HuH-7.5 (cell line): Measurements from ENCODE around the gene CA4.
"Not testable (repeated sequence)": the region's sequence is repeated elsewhere in the genome, so short reads cannot be mapped to it uniquely, and the experiment has no call there.

ENCODE experiments used
- DNase-seq: peaks from one replicate; pipeline ENCODE4 v3.0.0; 2011; ENCODE audit warnings: low spot score

Gene CA4

DNA sequence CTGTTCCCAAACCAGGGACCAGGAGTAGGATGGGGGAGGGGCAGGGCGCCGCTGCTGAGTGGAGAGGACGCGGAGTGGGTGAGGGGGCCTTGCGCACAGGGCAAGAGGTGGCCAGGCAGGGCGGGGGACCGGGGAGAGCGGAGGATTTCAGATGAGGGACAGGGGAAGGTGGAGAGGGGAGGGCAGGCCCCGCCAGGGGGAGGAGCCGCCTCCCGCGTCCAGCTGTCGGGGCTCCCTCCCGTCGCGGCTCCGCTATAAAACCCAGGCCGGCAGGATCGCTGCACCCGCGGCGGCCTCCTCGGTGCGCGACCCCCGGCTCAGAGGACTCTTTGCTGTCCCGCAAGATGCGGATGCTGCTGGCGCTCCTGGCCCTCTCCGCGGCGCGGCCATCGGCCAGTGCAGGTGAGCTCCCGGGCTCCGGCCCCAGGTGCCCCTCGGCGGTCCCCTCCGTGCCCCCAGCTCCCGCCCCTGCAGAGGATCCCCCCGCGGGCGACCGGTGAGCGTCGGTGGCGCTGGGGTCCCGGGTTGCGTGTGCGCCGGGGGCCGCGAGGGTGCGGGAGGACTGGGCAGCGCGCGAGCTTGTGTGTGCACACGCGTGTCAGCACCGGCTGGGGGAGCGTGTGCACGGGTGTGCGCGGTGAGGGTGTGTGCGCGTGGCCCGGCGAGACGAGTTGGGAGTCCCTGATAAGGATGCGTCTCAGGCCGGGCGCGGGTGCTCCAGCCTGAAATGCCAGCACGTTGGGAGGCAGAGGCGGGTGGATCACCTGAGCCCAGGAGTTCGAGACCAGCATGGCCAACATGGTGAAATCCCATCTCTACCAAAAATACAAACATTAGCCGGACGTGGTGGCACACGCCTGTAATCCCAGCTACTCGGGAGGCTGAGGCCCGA lies at the start of gene CA4:
CA4 (plus strand) TSS at position 283 of the 892 bp plus-strand sequence; CDS start at position 345, 62 bp downstream.
- DNase-seq: peak; percentile 51

DNA sequence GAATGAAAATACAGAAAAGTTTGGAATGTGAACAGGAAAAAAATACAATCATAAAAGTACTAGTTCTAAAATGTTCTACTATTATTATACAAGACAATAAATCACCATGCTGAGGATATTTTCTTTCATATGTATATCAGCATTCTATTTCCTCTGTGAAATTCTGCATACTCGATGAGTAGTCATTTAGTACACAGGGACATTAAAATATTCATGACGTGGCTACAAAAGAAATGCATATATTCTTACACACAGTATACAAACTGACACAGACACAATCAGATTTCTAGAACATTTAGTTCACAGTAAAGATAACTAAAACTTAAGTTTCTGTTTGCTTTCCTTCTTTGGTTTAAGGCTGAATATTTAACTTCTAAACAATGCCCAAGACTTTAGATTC lies 49.2 kb upstream of the CA4 start:
- DNase-seq: not testable (repeated sequence)

DNA sequence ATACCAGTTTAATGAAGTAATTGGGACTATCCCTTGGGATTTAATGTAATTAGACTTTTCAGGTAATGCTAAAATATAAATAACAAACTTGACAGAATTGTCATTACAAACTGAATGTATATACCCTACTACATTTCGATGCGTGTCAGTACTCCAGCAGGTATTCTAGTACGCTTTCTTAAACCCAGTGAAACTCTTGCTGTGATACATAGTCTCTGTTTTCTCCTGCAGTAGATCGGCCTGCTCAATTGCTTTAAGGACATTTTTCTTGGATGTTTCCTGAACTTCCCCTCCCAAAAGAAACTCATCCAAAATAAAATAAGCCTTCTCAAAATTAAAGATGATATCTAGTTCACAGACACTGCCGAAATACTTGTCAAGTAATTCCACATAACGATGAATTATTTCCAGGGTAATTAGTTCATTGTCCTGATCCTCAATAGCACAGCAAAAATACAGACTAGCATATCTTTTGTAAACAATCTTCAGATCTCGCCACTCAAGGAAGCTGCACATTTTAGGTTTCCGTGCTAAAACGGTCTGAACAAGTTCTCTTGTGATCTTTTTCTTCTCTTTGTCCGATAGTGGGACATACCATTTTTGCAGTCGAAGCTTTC lies 47.6 kb upstream of the CA4 start:
- not testable (repeated sequence) for DNase-seq

GRCh38 chr17:60102632-60103096 lies 47.1 kb upstream of the CA4 start:
- no peak for DNase-seq

DNA sequence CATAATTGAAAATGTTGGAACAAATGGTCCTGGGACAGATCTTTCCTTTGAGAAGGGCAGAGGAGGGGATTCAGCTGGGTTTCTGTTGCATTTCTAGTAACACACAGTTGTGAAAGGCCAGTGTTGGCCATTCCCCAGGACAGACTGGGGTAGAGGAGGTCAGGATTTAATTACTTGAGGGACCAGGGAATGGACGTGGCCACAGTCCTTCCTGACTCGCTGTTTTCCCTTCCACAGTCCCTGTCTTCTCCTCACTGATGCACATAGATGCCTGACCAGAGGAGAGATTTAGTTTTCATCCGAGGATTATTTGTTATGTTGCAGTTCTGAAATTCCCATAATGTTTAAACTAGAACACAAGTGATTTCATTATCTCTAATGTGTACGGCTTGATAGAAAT lies 45.8 kb upstream of the CA4 start:
- no peak for DNase-seq

DNA sequence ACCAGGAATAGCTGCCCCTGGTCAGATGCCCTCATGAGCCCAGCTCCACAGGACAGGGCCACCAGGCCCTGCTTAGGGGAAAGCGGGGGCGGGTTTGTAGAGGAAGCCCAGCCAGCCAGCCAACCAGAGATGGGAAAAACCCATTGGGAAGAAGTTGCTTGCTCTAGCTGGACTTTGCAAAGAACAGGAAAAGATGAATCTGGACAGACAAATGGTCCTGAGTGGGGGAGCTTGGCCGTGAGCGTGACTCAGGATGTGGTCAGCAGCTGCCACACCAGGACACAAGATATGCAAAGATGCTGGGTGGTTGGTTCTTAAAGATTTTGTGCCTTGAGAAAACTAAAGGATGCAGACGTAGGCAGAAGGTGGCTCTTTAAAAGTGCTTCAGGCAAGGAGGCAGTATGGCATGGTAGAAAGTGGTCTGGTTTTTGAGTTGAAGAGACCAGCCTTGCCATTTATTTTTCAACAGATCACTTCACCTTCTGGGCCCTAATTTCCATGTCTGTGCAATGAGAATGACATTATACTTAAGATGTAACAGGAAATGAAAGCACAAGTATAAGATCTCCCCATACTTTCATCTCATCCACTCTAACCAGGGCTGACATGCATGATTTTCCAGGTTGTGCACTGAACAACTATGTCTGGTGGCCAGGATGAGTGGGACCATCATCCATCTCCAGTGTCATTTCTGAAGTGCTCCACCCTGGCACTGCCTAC lies 43.3 kb upstream of the CA4 start:
- no peak for DNase-seq

DNA sequence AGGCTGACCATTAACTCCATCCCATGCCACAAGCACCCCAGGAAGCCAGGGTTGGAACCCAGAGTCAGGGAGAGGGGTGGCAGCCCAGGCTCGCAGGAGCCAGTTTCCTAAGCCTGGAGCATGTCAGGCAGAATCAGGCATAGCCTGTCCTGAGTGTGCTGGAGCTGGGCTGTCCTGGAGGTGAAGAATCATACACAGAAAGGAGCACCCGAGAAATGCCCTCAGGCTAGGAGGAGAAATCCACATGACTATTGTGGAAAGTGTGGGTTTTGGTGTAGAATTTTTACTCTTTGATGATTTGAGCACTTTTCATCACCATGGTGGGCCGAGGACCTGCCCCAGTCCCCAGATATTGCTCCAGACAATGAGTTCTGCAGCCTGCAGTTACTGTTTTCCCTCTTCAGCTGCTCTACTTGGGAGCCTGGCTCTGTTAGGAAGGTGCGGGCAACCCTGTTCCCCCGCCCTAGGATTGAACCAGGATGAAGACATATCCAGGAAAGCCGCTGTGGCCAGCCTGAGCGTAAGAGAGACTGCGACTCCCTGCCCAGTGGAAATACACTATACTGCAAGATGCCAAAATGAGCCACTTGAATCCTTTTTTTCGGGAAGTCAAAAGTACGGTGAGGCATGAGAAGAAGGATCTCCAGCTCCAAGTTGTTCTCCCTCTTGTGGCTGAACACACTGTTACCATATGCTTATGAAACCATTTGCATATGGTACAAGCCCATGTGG lies 42.1 kb upstream of the CA4 start:
- peak; percentile 59 for DNase-seq

- DNase-seq: not testable (repeated sequence)
Measured at GRCh38 chr17:60108309-60108708, 41.5 kb upstream of the CA4 start.

GRCh38 chr17:60108712-60109111 lies 41.1 kb upstream of the CA4 start:
- no peak for DNase-seq

DNA sequence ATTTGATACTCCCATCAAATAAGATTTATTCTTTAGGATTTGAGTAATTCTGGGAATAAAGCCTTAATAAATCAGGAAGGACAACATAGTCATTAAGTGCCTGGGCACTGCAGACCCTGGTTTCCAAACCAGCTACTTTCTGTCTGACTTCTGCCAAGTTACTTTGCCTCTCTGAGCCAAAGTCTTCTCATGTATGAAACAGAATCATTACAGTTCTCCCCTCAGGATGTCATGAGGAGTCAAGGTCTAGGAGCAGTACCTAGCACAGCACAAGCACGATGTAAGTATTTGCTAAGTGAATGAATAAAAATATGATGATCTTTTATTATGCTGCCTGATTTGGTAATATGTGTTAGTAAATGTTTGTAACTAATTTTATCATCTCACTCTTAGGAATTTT lies 40.6 kb upstream of the CA4 start:
- DNase-seq: no peak

- DNase-seq: no peak
Measured at GRCh38 chr17:60110586-60110985, 39.2 kb upstream of the CA4 start.

DNA sequence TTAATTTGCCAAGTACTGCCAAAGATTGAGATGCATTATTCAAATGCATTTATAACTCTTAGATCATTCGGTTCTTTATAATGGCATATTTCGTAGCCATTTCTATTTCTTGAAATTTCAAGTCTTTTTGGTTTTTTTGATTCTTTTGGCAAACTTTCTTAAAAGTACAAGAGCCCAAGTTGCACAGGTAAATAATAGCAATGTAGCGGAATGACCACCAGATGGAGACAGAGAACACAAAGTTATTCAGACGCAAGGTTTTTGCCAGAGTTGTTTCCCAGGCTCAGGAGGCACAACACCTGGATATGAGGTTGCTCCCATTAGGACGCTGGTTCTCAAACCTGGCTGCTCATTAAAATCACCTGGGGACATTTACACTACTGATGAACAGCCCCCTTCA lies 38.1 kb upstream of the CA4 start:
- not testable (repeated sequence) for DNase-seq

GRCh38 chr17:60115364-60115763 lies 34.4 kb upstream of the CA4 start:
- not testable (repeated sequence) for DNase-seq

- DNase-seq: not testable (repeated sequence)
Measured at GRCh38 chr17:60116196-60116595, 33.6 kb upstream of the CA4 start.

DNA sequence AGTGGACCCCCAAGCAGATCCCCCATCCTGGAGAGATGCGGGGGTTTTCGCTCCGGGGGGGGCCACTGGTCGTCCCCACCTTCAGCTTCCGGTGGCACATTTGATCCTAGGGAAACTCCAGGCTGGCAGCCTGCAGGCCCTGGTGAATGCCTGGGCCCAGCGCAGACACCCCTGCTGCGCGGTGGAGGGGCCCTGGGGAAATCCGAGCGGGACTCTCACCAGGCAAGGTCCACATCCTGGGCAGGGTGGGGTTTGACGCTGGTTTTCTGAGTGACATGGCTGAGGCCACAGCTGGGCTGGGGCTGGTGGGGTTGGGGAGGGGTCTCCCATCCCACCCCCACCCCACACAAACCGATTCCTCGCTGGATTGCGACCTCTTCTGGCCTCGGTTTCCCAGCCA lies 30.6 kb upstream of the CA4 start:
- DNase-seq: not testable (repeated sequence)

DNA sequence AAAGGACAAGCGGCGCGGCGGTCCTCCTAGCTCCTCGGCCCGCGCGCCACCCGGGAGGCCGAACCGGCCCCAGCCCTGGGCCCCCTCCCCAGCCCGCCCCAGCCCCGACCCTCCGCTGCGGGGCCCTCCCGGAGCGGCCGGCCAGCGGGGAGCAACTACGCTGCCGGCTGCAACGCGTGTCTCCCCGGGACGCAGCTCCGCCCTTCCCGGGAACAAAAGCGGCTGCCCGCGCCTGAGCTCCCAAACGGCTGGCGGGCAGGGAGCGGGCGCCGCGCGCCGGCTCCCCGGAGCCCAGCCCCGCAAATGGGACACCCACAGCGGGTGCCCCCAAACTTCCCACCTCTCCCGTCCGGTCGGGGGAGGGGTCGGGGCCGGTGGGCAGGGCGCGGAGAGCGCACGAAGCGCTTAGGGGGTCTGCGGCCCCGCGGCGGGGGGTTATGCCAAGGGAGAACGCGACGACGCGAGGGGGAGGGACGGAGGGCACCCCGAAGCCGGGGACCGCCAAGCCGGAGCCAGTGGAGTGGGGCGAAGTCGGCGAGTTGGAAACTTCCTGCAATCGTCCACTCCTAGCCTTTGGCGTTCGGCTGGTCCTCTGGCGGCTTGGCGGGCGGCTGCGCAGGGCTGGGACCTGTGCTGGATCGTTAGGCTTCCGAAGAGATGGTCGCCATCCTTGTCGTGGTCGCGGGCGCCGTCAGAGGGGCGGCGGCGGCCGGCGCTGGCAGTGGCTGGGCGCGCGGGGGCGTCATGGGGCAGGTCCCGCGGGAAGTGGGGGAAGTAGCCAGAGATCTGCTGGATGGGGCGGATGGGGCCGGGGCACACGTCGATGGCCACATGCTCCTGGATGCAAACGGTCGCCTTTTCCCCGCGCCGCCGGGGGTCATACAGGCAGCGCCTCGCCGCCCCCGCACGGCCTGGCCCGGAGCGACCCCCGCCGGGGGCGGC lies 29.7 kb upstream of the CA4 start:
- not testable (repeated sequence) for DNase-seq

DNA sequence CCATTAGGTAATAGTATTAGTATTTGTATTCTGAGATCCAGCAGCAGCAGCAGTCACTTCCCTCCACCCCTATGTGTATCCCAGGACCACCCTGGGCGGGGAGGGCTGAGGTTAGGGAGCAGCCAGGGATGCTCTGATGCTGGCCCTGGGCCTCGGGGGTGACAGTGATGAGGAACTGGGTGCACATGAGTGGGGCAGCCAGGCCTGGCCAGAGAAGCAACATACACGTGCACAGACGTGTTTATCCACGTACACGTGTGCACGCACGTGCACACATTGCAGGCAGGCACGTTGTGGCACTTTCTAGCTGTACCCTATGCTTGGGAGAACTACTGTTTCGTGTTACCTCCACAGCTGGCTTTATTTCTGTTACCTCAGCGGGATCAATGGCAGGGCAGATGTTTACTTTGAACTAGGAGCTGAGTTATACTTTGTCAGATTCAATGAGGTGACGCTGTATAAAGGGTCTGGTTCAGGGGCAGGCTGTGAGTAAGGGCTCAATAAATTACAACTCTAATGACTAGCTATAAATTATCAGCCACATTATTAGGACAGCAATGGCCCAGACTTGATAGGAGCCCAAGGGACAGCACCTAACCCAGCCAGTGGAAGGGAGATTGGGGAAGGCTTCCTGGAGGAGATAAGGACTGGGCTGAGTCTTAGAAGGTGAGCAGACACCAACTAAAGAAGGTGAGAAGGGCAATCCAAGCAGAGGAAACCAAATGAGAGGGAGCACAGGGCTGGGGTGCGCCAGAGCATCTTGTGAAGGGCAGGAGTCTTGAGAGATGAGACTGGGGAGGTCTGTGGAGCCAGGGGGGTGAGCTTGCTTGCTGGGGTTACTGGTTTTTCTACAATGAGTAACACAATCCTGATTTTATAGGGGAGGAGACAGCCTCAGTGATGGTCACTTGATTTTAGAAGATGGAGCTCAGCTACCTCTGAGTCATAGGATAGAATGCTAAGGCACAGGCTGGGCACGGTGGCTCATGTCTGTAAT lies 22.4 kb upstream of the CA4 start:
- peak; percentile 37 for DNase-seq

- DNase-seq: no peak
Measured at GRCh38 chr17:60128171-60128859, 21.5 kb upstream of the CA4 start.

DNA sequence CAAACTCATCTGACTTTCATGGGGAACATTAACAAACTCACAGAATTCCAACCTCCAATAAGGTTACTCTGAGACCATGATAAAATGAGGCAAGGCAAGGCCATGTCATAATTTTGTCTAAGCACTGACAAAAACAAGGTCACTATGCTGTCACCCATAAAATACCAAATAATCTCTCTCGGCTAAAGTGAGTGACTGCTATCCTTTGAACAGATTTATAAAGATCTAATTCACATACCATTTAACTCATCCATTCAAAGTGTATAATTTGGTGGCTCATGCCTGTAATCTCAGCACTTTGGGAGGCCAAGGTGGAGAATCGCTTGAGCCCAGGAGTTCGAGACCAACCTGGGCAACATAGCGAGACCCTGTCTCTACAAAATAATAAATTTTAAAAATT lies 20.6 kb upstream of the CA4 start:
- no peak for DNase-seq
